ENCODE measurements around the gene ARHGAP28.

ARHGAP28 gene

DNA sequence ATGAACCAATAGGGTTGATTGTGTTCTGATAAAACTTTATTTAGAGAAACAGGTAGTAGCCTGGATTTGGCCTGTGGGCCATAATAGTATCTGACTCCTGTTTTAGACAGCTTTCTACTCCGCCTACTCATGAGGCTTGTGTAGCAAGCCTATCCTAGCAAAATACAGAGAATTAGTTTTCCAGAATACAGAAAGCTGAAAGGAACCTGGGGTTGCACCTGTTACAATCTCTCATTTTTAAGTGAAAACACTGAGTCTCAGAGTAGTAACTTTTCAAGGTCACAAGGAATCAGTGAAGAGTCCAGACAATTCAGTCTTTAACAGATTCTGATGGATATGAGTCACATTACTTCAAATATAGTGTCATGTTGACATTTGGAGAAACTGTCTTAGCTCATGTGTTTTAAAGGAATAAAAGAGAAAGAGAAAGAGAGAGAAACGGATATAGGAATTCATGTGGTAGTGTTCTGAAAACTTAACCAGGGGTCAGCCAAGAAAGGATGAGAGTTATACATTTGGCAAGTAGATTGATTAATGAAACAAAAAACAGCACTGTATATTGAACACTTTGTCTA is 17.0 kb downstream of the ARHGAP28 start:
- DNase-seq (ENCODE audit: low read depth), result no peak
- H3K4me3 ChIP-seq (ENCODE audit: low read depth, low read length), result no peak overlapping the region
- TF ChIP-seq, protein P1, sequence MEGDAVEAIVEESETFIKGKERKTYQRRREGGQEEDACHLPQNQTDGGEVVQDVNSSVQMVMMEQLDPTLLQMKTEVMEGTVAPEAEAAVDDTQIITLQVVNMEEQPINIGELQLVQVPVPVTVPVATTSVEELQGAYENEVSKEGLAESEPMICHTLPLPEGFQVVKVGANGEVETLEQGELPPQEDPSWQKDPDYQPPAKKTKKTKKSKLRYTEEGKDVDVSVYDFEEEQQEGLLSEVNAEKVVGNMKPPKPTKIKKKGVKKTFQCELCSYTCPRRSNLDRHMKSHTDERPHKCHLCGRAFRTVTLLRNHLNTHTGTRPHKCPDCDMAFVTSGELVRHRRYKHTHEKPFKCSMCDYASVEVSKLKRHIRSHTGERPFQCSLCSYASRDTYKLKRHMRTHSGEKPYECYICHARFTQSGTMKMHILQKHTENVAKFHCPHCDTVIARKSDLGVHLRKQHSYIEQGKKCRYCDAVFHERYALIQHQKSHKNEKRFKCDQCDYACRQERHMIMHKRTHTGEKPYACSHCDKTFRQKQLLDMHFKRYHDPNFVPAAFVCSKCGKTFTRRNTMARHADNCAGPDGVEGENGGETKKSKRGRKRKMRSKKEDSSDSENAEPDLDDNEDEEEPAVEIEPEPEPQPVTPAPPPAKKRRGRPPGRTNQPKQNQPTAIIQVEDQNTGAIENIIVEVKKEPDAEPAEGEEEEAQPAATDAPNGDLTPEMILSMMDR (IDR thresholded peaks at IDR 0.05; ENCODE audit: insufficient read depth, low read depth, low read length, missing control alignments), result no peak

DNA sequence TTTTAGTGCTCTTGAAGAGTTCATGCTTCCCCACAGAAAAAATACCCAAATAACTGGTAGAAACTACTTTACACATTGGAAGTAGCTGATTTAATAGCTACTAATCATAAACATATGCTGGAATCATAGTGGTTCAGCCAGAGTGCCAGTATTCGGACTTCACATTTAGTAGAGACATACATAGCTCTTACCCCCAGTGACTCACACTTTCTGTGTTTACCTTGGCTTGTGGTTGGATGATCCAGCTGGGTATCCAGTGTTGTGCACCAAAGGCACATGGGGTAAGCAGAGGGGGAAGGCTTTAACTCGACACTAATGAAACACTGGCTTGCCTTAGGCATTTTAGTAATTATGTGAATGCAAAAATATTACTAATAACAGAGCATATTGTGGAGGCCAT is 18.1 kb downstream of the ARHGAP28 start:
- TF ChIP-seq, protein P1 (IDR thresholded peaks at IDR 0.05; ENCODE audit: insufficient read depth, low read depth, low read length, missing control alignments), result no peak
- no peak overlapping the region for H3K4me3 ChIP-seq (ENCODE audit: low read depth, low read length)
- no peak for DNase-seq (ENCODE audit: low read depth)

DNA sequence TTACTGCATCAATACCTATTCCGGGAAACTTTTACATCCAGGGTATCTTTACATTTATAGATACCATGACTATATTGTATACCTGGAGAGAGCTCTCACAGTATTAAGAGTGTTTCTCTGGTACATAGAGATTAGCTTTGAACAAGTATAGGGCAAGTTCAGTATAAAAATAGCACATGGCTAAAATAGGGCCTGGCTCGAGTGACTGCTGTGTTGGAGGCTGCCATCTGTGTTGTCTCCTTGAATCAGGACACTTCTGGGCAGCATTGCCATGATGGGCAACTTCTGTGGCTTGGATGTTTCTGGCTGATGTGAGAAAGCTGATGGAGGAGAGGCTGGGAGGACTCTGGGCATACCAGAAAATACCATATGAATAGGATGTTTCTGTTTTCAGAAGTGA is 18.7 kb downstream of the ARHGAP28 start:
- TF ChIP-seq, protein P1 (IDR thresholded peaks at IDR 0.05; ENCODE audit: insufficient read depth, low read depth, low read length, missing control alignments), result no peak
- no peak overlapping the region for H3K4me3 ChIP-seq (ENCODE audit: low read depth, low read length)
- no peak for DNase-seq (ENCODE audit: low read depth)

DNA sequence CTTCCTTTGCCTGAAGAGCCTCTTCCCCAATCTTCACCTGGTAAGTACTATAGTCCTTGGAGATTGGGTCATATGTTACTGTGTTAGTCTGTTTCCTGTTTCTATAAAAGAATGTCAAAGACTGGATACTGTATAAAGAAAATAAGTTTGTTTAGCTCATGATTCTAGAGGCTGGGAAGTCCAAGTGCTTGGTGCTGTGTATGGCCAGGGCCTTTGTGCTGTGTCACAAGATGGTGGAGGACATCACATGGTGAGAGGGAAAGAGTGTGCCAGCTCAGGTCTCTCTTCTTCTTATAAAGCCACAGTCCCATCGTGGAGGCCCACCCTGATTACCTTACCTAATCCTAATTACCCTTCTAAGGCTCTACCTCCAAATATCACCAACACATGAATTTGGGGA is 20.9 kb downstream of the ARHGAP28 start:
- TF ChIP-seq, protein P1 (IDR thresholded peaks at IDR 0.05; ENCODE audit: insufficient read depth, low read depth, low read length, missing control alignments), result no peak
- no peak for DNase-seq (ENCODE audit: low read depth)
- H3K4me3 ChIP-seq (ENCODE audit: low read depth, low read length), result no peak overlapping the region

DNA sequence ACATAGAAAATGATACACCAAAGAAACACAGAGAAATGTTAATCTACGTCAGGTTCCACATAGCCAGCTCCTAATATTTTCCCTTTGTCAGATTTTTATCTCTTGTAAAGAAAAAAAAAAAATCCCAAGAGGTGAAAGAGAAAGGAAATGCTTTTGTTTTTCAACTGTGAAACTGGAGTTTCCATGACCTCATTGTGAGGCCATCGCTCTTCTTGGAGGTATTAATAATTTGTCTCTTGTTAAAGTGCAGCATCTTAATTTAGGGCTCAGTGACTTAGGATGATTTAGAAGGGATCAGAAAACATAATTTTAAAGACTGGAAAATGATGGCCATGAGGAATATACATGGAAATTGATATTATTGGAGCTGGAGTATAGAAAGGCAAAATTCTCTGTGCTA is 21.7 kb downstream of the ARHGAP28 start:
- no peak for DNase-seq (ENCODE audit: low read depth)
- H3K4me3 ChIP-seq (ENCODE audit: low read depth, low read length), result no peak overlapping the region
- TF ChIP-seq, protein P1 (IDR thresholded peaks at IDR 0.05; ENCODE audit: insufficient read depth, low read depth, low read length, missing control alignments), result no peak

DNA sequence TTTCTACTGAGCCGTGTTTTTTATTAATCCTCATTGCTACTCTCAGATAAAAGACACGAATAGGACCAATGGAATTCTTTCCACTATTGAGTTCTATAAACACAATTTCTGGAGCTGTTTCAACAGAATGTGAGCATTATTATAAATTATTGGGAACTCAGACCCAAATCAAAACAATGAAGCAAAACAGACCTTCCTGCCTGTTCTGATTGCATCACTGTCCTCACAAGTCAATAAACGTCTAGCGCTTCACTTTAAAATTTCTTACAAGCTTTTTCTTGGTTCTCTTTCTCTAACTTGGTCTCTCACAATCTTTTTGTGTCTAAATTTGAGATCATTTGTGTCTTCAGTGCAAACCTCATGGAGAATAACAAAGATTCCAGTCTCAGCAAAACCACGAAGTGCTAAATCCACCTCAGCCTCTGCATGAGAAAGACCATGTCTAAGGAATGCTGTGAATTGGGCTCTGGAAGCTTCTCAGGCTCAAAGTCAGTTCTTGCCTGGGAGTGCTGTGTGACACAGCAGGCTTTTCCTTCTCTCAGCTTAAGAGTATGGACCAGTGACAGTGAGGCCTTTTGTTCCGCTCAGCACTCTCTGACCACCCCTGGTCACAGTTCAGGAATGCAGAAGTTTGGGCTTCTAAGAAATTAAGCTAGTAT is 22.8 kb downstream of the ARHGAP28 start:
- TF ChIP-seq, protein P1 (IDR thresholded peaks at IDR 0.05; ENCODE audit: insufficient read depth, low read depth, low read length, missing control alignments), result no peak
- no peak overlapping the region for H3K4me3 ChIP-seq (ENCODE audit: low read depth, low read length)
- no peak for DNase-seq (ENCODE audit: low read depth)

DNA sequence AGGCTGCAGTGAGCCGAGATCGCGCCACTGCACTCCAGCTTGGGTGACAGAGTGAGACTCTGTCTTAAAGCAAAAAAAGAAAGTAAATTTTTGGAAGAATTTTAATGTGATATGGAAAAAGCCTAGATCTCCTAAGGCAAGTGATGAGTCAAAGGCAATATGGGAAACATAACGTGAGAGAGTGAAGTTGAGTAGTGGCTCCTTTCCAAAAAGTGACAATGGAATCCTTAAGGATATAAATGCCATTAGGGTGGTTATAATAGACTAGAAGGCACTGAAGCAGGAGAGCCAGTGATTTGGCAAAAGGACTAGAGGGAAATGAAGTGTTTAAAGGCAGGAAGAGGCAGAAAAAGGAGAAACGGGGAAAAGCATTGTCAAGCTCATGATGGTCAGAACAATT is 25.6 kb downstream of the ARHGAP28 start:
- no peak for DNase-seq (ENCODE audit: low read depth)
- TF ChIP-seq, protein P1 (IDR thresholded peaks at IDR 0.05; ENCODE audit: insufficient read depth, low read depth, low read length, missing control alignments), result no peak
- H3K4me3 ChIP-seq (ENCODE audit: low read depth, low read length), result no peak overlapping the region
